HCT116 (cell line): ENCODE results near the gene HCN3. TPM values are rescaled to one million over a fixed set of nuclear protein-coding genes. Genes with fewer than 3 reads are reported as not detected.
A peak's percentile ranks its signal among the peaks of the same experiment; 100 is the strongest.

Experiments
- CTCF ChIP-seq, 3 experiments: fragments of 200-600 bp in 1 of 3; sonication (generic) in 1 of 3; IDR thresholded peaks in 2 of 3; conservative IDR thresholded peaks in 1 of 3; 2 replicates each; pipeline ENCODE4 v1.5.1; 2012 to 2017; ENCODE audit warnings: low read depth in 2 of 3, low read length in 2 of 3, antibody characterized with exemption in 1 of 3, borderline replicate concordance in 1 of 3, control low read depth in 1 of 3, mild to moderate bottlenecking in 1 of 3, mixed read lengths in 1 of 3, mixed run types in 1 of 3, moderate library complexity in 1 of 3; ENCODE audit not compliant: insufficient read depth in 1 of 3
- EGR1 ChIP-seq: IDR thresholded peaks from 2 replicates; pipeline ENCODE4 v1.6.1; 2012; ENCODE audit warnings: low read depth
- ELF1 ChIP-seq: IDR thresholded peaks from 2 replicates; pipeline ENCODE4 v1.6.1; 2012; ENCODE audit warnings: low read depth, borderline replicate concordance
- POLR2A ChIP-seq: IDR thresholded peaks from 2 replicates; pipeline ENCODE4 v1.7.0; 2011; ENCODE audit warnings: borderline replicate concordance; ENCODE audit not compliant: insufficient read depth, insufficient read length; ENCODE audit errors: extremely low read depth
- RAD21 ChIP-seq: IDR thresholded peaks from 2 replicates; pipeline ENCODE4 v1.6.1; 2012; ENCODE audit warnings: low read depth, mild to moderate bottlenecking
- SIN3A ChIP-seq: IDR thresholded peaks from 2 replicates; pipeline ENCODE4 v1.6.1; 2012; ENCODE audit warnings: low read depth
- SRF ChIP-seq: IDR thresholded peaks from 2 replicates; pipeline ENCODE4 v1.6.1; 2012; ENCODE audit warnings: low read depth
- ZBTB33 ChIP-seq: IDR thresholded peaks from 2 replicates; pipeline ENCODE4 v1.6.1; 2011; ENCODE audit warnings: mild to moderate bottlenecking, low read length, moderate library complexity; ENCODE audit not compliant: insufficient replicate concordance; ENCODE audit errors: extremely low read depth
- ZNF274 ChIP-seq: fragments of 200-500 bp; sonication (Bioruptor generic); IDR thresholded peaks from 2 replicates; pipeline ENCODE4 v1.6.1; 2014; ENCODE audit warnings: mild to moderate bottlenecking, low read depth, low read length, inconsistent platforms
- total RNA-seq: library from RNA; stranded (reverse); gene quantifications from one replicate; pipeline ENCODE4 v1.2.1, GENCODE V29; 2021; ENCODE audit not compliant: unreplicated experiment

The HCN3 gene
- total RNA-seq, 1 experiment from 2014 or later: 8.5 TPM

GRCh38 chr1:155324037-155324716 is 46.9 kb downstream of the HCN3 start (continued):
- no peak for TF ChIP-seq CTCF (IDR thresholded peaks at IDR 0.05 in 2 of 3, conservative IDR thresholded peaks at IDR 0.05 in 1 of 3; ENCODE audit: borderline replicate concordance in 1 of 3, insufficient read depth in 1 of 3, low read depth in 2 of 3, low read length in 2 of 3)
- TF ChIP-seq SRF: no peak
- TF ChIP-seq RAD21: no peak
- no peak for TF ChIP-seq EGR1
- no peak for TF ChIP-seq SIN3A
- TF ChIP-seq ZBTB33: peak; percentile 71
- TF ChIP-seq POLR2A: peak; percentile 85
- TF ChIP-seq ELF1: no peak
- no peak for TF ChIP-seq ZNF274
